Colonic mucosa (tissue), 4 donors: ENCODE results near the gene CD82. TPM values are rescaled to one million over a fixed set of nuclear protein-coding genes. Genes with fewer than 3 reads are reported as not detected.

Experiments used
- DNase-seq: peaks from one replicate; pipeline ENCODE4 v3.0.0-alpha.2; 2020
- H3K27ac ChIP-seq: fragments of 200-600 bp; one replicate; pipeline ENCODE4 v1.8.0; 2021
- H3K27me3 ChIP-seq: fragments of 200-600 bp; one replicate; pipeline ENCODE4 v1.8.0; 2021
- H3K36me3 ChIP-seq: fragments of 200-600 bp; one replicate; pipeline ENCODE4 v1.8.0; 2021
- H3K4me1 ChIP-seq: fragments of 200-600 bp; one replicate; pipeline ENCODE4 v1.8.0; 2021; ENCODE audit warnings: mild to moderate bottlenecking
- H3K4me3 ChIP-seq: fragments of 200-600 bp; one replicate; pipeline ENCODE4 v1.8.0; 2021
- H3K9ac ChIP-seq, 2 donors: one replicate each; pipeline ENCODE4 v1.7.0; 2013; ENCODE audit warnings: control low read depth in 2 of 2, low read depth in 2 of 2, low read length in 2 of 2
- H3K9me3 ChIP-seq: fragments of 200-600 bp; one replicate; pipeline ENCODE4 v1.8.0; 2021
- CTCF ChIP-seq: fragments of 200-600 bp; IDR thresholded peaks from one replicate; pipeline ENCODE4 v1.8.0; 2022; ENCODE audit warnings: antibody characterized with exemption, mild to moderate bottlenecking
- intact Hi-C: fragments of 100-400 bp; cut with DNase I; formaldehyde crosslinking; loops from one replicate; pipeline ENCODE4 v1.14.1; 2022
- total RNA-seq, 2 donors: library from RNA; stranded (reverse); fragmentation: NEBNext Ultra II Directional in 1 of 2; extraction: Animal tissue kit (Norgen Biotek cat#: 25700) in 1 of 2; gene quantifications; one replicate each; pipeline ENCODE4 v1.2.1, GENCODE V29; 2021
- donor health status: healthy.
- donor health status: DM: no; HTN: no; CAD: no.
- donor health status: DM: no; HTN: no; CAD: no.

The CD82 gene
- total RNA-seq, 2 donors from 2014 or later, result 36.2 to 41.6 TPM

DNA sequence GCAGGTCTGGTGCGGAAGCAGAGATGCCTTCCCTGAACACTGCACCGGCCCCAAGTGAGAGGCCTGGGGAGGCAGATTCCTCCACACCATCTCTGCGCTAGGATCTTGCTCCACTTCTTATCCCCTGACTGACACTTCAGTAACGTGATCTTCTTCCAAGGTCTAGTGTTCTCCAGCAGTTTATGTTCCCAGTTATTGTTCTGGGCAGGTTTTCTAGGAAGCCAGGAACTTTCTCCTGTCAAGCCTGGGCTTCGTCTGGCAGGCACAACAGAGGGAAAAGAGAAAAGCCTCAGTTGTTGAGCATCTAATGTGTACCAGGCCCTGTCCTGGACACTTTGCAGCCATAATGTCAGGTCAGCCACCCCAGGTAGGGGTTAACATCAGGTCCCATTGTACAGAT lies 10.5 kb downstream of the CD82 start:
- no peak for DNase-seq
- Histone ChIP-seq H3K4me3 (no peak overlapping the region), H3K27me3 (no peaks in the 10 kb centered on the region), H3K27ac (no peak overlapping the region), H3K4me1 (no peaks in the 10 kb centered on the region), H3K36me3 (no peaks in the 10 kb centered on the region), H3K9ac (no peak overlapping the region), H3K9me3 (no peaks in the 10 kb centered on the region)
- TF ChIP-seq CTCF, result no peak
- intact Hi-C loops, result no loop called here

GRCh38 chr11:44576656-44577055 lies 11.2 kb downstream of the CD82 start:
- no peak overlapping the region for H3K4me3 ChIP-seq
- H3K27ac ChIP-seq, result no peak overlapping the region
- intact Hi-C loops, result no loop called here
- no peaks in the 10 kb centered on the region for H3K4me1 ChIP-seq
- no peak for TF ChIP-seq CTCF
- H3K36me3 ChIP-seq, result no peaks in the 10 kb centered on the region
- H3K9me3 ChIP-seq, result no peaks in the 10 kb centered on the region
- no peaks in the 10 kb centered on the region for H3K27me3 ChIP-seq
- DNase-seq, result no peak
- no peak overlapping the region for H3K9ac ChIP-seq

DNA sequence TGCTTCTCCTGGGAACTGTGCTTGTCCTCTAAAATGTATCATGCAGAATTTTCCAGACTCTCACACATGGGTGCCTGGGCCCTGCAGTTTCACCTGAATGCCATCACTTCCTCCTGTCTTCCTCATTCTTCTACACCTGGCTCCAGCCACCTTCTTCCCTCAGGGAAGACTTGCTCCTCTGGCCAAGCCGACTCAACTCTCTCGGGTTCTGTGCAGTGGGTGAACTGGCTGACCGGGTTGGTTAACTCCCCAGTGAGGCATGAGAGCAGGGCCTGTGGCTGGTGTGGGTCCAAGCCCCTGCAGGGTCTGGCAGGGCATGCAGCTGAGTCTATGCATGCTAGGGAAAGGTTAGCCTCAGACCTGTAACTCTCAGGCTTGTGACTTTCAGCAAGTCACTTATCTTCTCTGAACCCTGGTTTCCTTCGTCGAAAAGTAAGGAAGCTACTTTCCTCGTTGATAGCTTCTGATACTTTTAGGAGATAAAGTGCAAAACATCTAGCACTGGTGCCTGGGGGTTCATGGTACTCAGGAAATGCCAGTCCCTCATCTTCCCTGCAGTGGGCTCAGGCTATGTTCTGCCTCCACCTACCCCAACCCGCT lies 11.9 kb downstream of the CD82 start:
- TF ChIP-seq CTCF, result no peak
- intact Hi-C loops, result no loop called here
- H3K36me3 ChIP-seq, result no peaks in the 10 kb centered on the region
- H3K4me1 ChIP-seq, result no peaks in the 10 kb centered on the region
- no peaks in the 10 kb centered on the region for H3K27me3 ChIP-seq
- H3K9ac ChIP-seq, result no peak overlapping the region
- no peaks in the 10 kb centered on the region for H3K9me3 ChIP-seq
- H3K27ac ChIP-seq, result no peak overlapping the region
- DNase-seq, result no peak
- H3K4me3 ChIP-seq, result no peak overlapping the region

- no peak for TF ChIP-seq CTCF
- H3K27ac ChIP-seq, result no peak overlapping the region
- H3K9ac ChIP-seq, result peak overlapping the region in 1 of 2 donors; percentile 47
- no peaks in the 10 kb centered on the region for H3K4me1 ChIP-seq
- no peaks in the 10 kb centered on the region for H3K36me3 ChIP-seq
- DNase-seq, result no peak
- H3K9me3 ChIP-seq, result no peaks in the 10 kb centered on the region
- H3K4me3 ChIP-seq, result no peak overlapping the region
- no peaks in the 10 kb centered on the region for H3K27me3 ChIP-seq
- intact Hi-C loops, result no loop called here
These were observed 12.8 kb downstream of the CD82 start for GRCh38 chr11:44578279-44578678.

DNA sequence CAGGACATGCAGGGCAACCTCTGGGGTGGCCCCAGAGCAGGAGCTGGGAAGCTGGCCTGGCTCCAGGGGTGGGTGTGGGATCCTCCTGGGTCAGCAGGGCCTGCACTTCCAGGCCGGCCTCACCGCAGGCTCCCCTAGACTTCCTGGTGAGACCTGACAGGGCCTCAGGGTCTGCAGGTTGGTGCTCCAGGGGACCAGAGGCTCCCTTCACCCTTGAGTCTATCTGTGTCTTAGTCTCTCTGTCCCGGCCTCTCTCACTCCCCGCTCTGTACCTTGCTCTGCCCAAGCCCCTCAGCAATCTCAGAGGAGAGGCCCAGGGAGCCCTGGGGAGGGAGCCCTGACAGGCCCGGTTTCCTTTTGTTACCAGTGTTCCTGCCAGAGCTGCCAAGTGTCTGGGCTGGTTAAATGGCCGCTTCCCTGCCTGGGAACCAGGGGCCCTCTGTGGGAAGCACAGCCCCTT lies 13.9 kb downstream of the CD82 start:
- no peak for TF ChIP-seq CTCF
- no peak overlapping the region for H3K4me3 ChIP-seq
- H3K27ac ChIP-seq, result no peak overlapping the region
- H3K4me1 ChIP-seq, result no peaks in the 10 kb centered on the region
- no peaks in the 10 kb centered on the region for H3K9me3 ChIP-seq
- intact Hi-C loops, result no loop called here
- no peak overlapping the region for H3K9ac ChIP-seq
- no peaks in the 10 kb centered on the region for H3K27me3 ChIP-seq
- no peak for DNase-seq
- H3K36me3 ChIP-seq, result no peaks in the 10 kb centered on the region
